Right kidney (tissue), 1 donor: Measurements from ENCODE around the gene TRIO.

Source experiments
- DNase-seq: peaks from one replicate; pipeline ENCODE4 v3.0.0-alpha.2; 2016

The TRIO gene

DNA sequence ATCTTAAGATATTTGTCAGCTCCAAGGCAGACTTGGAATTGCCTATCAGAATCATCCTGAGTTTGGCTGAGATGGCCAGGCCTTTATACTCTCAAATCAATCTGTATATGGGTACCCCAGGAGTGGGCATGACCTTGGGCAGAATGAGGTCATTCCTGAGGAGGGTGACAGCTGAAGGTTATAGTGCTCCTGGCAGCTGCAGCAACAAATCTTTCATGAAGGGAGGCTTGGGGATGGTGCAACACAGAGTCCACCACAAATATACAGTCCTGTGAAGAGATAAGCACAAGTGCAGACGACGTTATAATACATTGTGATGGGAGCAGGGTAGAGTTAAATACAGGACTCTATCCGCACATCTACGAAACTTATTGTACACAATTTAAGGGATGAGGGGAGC is 21.1 kb upstream of the TRIO start:
- DNase-seq = no peak

DNA sequence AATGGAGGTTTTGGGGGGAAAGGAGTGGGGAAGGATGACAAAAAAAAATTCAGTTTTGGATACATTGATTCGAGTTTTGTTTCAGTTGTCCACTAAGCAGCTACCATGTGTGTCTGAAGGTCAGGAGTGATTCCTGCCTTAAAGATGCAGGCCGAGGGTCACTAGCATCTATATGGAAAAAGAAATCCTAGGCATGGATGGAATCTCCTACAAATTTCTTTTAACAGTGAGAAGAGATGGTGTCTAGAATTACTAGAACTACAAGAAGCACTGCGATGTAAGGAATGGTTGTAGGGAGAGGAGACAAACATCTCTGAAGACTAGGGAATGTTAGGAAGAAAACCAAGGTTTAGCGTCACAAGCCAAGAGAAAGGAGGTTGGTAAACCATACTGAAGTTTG is 19.6 kb upstream of the TRIO start:
- no peak for DNase-seq

DNA sequence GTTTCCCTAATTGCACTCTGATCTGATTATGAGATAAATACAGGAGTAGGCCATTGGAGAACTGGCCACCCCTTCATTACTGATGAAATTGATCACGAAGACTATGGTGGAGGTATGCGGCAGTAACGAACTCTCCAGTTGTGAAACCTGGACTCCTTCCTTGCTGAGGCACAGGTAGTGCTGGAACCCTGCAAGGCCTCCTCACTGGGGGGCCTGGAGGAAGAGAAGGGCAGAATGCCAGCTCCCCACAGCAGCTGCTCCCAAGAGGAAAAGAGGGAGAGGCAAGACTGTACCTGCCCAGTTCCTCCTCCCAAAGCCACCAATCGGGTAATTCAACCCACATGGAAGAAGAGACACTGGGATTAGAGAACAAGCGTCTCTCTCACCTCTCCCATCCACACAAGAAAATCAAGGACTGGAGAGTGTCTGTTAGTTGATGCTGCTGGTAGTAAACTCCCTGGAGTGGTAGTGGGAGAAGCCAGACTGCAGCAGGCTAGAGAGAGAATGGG is 19.1 kb upstream of the TRIO start:
- DNase-seq = no peak

DNA sequence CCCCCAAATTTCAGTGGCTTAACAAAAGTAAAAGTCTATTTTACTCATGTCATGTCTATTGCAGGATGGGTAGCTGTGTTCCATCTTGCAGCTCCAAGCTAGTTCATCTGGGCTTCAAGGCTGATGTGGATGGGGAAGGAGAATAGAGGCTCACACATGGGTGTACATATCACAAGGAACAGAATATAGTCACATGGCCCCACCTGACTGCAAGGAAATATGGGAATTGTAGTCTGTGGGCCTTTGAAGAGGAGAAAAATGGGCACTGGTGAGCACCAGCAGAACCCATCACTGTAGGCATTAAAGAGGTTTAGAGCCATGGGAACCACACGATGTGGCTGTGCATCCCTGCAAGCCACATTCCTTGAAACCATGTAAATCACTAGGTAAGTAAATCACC is 17.9 kb upstream of the TRIO start:
- DNase-seq = no peak

DNA sequence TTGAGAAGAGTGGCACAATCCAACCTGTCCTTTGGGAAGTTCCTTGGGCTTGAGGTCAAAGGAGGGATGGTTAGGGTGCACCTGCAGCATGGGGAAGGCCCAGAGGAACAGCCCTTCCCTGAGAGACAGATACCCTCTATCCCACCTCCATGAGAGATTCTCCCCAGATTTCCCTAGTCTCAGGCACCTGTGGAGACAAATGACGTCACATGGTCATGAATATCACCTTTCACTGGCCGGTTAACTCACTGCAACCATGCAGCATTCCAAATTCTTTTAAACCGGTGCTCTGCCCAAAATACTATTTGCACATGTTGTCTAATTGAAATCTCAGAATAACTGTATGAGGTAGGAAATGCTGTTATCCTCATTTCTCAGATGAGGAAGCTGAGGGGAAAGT is 15.6 kb upstream of the TRIO start:
- DNase-seq = no peak

DNA sequence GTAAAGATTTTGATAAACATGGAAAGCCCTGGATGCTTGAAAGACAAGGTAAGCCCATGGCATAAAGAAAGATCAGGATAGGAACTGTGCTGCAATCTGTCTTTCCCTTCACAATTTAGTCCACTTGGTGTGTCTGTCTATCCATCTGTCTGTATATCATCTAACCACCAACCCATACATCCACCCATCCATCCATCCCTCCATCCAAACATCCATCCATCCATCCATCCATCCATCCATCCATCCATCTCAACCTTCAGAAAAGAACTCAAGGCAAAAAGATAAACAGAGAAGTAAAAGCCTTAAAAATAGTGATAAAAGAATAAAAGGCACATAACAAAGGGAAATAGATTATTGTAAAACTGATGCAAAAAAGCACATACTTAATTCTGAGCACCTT is 15.1 kb upstream of the TRIO start:
- DNase-seq = no peak

DNA sequence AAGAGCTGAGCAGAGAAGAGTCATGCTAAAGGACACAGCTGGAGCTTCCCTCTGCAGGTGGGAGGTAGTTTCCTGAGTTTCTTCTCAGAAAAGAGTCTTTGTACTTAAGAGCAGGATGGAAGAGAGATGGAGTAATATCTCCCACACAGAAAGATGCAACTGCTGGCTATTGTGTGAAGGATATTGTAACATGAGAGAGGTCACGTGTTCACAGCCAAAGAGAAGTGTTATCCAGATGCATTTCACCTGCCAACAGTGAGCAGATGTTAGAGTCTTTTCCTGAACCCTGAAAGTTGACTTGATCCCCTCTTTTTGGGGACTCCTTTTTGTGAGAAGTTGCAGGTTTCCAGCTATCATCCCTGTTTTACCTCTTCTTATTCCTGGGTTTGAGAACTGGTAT is 14.0 kb upstream of the TRIO start:
- no peak for DNase-seq

DNA sequence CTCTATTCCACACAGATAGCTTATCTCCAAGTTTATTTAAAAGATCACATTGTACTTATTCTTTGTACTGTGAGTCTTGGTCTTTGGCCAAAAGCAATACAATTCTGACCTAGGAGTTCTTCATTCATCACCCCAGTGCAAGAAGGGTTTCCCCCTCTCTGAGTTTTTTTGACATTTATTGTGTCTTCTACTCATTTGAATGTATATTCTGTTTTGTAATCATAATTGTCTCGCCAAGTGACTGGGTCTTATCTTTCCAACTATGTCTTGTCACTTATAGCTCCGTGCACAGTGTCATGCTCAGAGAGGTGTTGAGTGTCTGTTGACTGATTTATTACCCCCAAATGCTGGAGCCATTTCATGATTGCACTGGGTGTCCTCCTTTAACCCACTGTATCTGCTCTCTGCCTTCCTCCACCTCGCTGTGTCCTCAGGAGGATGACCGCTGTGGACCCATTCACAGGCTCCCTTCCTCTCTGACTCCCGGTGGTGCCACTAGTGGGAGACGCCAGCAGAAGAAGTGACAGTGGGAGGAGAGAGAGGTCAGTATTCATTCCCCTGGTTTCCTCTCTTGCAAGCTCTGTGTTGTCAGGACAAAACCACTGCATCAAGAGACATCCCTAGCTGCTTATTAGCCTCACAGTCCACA is 11.2 kb upstream of the TRIO start:
- no peak for DNase-seq

DNA sequence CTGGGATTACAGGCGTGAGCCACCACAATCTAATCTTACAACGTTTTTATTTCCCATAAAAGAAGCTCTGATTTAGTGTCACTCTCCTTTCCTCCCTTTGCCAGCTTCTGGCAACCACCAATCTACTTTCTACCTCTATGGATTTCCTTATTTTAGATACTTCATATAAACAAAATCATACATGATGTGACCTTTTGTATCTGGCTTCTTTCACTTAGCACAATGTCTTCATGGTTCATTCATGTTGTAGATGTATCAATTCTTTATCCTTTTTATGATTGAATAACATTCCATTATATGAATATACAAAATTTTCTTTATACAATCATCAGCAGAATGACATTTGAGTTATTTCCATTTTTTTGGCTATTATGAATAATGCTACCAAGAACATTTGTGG is 9.7 kb upstream of the TRIO start:
- DNase-seq = no peak

DNA sequence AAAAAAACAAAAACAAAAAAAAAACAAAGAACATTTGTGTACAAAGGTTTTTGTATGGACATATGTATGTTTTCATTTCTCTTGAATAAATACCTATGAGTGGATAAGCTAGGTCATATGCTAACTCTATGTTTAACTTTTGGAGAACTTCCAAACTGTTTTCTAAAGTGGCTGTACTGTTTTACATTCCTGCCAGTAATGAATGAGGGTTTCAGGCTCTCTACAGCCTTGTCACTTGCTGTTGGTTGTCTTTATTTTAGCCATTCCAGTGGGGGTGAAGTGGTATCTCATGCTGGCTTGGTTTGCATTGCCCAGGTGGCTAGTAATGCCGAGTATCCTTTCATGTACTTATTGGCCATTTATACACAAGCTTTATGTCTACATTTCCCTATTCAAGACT is 9.1 kb upstream of the TRIO start:
- no peak for DNase-seq

DNA sequence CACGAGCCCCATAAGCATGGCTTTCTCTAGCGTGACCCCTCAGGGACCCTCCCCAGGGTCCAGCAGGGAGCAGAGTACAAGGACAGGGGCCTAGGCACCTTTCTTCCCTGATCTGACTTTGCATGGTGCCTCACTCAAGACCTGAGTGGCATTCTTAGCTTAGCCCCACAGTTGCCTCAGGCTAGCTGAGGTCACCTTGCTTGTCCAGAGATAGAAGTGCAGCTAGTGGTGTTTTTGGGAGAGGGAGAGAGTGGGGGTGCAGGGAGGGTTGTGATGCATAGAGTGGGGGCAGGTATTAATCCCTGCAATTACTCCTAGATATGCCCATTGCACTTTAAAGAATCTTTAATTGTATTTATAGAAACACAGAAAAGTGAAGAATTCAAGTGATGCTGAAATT is 8.4 kb upstream of the TRIO start:
- DNase-seq = no peak

DNA sequence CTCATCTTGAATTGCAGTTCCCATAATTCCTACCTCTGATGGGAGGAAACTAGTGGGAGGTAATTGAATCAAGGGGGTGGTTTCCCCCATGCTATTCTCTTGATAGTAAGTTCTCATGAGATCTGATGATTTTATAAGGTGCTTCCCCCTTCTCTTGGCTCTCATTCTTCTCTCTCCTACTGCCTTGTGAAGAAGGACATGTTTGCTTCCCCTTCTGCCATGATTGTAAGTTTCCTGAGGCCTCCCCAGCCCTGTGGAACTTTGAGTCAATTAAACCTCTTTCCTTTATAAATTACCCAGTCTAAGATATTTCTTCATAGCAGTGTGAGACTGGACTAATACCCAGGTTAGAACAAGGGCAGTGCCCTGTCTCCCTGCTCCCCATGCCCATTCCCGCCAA is 7.5 kb upstream of the TRIO start:
- DNase-seq = no peak

DNA sequence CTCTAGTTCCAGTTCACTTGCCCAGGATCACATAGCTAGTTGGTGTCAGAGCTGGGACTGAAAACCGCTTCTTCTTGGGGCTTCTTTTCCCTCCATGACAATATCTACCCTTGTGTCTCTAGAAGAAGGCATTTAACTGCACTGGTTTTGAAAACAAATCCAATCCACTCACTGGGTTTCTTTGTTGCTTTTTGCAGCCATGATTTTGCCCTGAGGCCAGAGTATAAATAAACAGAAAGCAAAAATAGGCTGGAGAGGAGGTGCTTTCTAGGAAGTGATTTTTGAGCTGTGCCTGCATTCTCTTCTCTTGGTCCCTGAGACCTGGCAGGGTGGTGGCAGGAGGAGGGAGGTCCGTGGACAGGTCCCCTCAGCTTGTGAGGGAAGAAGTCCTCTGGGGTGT is 6.9 kb upstream of the TRIO start:
- DNase-seq = no peak

DNA sequence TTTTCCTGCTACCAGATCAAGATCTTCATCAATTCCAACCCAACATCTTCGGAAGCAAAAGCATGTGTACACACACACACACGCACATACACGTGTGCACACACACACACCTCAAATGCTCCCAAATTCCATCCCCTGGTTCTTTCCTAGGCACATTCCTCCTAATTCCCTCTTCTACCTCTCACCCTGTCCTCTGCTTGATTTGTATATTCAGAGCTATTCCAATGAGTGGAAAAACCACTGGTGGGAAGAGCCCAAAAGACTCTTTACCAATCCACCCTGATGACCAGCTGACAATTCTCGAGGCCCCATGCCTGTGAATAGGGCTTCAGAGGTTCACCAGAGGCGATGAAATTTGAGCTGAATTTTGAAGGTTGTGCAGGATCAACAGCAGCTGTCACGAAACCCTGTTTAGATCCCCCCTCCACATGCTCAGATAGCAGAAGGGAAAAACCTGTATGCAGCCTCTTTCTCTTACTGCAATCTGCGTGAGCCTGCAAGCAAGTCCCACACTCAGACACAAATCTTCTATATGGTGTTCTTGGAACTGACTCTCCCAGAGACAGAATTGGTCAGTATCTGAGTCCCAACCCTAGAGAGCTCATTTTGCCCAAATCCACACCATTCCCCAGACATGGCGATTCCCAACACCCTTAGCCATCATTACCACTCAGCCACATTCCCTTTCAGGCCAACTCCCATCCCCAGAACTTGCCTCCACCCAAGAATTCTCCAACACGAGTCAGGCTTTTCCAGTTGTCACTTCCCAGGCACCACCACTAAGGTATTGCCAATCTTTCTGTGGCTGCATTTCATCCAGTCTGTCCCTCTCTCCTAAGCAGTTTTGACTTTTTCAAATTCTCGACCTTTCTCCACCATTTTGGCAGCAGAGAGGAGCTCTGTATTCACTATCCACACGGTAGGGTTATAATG is 4.3 kb upstream of the TRIO start:
- DNase-seq = no peak

DNA sequence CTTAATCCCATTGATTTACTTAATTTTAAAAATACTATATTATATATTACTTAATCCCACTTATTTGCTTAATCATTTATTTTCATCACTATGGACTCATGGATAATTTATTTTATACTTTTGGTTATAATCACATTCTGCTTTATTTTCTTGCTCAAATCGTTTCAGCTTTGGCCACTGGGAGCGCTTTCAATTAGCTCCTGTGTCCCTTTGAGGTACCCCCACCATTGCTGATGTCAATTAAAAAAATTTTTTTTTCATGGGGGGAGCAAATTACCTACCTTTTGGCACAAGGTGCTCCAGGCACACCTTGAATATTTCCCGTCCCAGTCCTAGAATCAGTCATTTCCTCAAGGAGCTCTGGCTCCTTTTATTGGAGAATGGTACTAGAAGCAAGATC is 1.4 kb upstream of the TRIO start:
- no peak for DNase-seq

DNA sequence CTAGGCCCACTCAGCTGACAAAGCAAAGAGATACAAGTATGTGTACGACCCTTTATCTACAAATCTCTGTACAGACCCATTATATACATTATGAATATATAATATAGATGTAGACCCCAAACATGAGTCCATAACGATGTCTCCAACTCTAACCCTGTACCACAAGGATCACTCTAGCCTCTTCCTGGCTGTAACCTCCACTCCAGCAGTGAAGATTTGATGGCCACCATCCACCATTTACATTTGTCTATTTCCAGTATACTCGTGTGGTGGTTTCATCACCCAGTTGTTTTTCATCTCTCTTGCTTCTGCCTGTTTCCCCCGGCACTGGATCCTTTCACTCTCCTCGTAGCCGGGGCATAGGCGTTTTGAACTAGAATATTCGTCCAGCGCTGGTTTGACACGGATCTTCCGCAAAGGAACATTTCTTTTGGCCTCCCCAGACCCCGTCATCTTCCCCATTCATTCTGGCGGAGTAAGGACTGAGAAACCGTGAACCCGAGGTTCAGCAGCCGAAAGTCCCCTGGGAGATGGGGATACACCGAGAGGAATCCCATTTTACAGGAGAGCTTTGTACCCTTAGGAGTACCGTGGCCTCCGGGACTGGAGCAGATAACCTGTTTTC is 828 bp upstream of the TRIO start:
- no peak for DNase-seq

DNA sequence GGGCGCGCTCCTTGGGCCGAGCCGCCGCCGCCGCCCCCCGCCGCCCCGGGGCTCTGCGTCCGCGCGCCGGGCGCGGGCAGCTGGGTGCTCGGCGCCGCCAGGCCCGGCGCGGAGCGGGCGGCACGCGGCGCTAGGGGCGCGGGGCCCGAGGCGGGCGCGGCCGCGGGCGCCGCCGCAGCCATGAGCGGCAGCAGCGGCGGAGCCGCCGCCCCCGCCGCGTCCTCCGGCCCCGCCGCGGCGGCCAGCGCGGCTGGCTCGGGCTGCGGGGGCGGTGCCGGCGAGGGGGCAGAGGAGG is 351 bp downstream of the TRIO start:
- DNase-seq = no peak

DNA sequence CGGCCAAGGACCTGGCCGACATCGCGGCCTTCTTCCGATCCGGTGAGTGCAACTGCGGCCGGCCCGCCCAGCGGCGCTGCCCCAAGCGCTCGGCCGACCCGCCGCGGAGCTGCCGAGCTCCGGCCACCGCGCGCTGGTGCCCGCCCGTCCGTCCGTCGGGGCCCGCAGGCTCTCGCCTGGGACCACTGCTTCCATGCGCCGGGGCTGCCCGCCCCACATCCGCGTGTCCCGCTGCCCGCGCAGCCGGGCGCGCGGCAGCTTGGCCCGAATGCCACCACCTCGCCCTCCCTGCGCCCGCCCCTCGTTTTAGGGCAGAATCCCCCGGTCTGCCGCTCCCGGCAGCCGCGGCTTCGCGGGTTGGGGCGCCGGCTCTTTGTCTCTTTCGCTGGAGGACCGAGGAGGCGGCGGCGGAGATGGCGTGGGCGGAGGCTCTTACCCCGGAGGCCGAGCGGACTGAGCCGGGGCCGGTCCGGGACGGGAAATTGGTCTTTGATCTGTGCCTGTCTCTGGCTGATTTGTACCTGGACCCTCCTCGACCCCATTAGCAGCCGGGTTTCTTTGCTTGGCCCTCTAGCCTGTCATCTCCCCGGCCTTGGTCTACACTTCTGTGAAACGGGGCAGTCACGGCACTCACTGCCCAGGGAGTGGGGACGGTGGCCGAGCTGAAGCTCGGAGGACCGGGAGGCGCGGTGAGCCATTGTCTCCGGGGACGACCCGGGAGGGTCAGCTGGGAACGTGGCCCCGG is 871 bp downstream of the TRIO start:
- peak; percentile 85 for DNase-seq

DNA sequence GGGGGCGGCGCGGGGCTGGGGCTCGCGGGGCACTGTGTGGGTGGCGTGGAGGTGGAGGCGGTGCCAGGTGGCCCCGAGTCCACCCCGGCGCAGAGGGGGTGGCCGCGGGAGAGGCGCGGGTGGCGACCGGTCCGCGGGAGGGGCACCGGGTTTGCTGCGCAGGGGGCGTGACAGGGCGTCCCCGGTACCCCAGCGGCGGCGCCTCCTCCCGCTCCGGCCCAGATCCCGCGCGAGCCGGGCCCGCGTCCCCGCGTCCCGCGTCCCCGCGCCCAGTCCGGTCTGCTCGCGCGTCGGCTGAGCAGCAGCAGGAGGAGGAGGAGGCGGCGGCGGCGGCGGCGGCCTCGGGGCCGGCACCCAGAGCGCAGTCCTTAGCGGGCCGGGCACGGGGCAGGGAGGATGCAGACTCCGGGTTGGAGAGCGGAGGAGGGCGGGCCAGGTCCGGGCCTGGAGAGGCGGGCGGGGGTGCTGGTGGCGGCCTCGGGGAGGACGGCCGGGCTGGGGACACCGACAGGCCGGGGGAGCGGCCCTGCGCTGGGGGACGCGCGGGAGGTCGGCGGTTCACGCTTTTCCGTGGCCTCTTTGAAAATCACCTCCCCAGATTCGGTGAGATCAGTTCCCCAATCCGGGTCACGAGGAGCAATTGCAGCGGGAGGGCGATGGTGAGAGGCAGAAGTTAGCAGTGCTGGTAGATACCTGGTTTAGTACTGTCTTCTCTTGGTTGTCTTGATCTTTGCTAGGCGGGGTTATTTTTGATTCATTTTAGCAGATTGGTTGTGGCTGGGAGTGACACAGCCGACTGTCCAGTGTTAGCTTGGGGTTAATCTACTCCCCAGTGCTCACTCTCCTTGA is 1.7 kb downstream of the TRIO start:
- DNase-seq = peak; percentile 67

DNA sequence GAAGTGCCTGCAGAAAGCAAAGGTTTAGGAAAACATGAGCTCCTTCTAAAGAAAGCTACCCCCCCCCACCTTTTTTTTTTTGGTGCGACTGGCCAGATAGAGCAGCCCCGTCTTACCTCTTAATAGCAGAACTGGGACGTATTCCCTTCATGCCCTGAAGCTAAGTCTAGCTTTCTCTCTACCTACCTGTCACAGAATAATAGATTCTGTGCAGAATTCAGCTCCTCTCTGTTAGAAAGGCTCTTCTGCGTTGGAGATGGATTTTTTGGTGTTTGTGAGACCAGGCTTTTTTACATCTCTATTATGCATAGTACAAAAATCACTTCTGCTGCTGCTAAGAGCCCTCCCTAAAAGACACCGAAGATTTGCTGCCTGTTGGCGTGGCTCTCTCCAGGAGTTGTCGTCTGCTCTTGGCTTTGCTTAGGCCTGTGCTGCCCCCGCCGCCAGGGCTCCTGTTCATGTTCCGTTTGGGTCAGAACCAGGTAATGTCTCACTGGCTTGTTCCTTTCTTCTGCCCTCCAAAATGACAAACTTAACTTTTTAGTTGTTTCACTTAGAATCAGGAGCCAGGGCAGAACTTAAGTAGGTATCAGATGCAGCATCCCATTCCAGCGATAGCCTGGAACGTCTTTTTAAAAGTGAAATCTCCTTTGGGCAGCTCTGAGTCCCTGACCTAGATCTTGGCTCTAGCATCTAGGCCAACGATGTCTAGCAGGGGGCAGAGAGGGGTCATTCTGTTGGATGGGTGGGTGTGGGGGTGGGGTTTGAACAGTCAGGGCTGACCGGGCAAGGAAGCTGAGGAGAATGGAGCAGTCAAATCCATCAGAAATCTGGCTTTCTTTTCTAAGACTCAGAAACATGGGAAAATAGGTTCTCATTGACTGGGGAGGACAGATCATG is 2.5 kb downstream of the TRIO start:
- no peak for DNase-seq

DNA sequence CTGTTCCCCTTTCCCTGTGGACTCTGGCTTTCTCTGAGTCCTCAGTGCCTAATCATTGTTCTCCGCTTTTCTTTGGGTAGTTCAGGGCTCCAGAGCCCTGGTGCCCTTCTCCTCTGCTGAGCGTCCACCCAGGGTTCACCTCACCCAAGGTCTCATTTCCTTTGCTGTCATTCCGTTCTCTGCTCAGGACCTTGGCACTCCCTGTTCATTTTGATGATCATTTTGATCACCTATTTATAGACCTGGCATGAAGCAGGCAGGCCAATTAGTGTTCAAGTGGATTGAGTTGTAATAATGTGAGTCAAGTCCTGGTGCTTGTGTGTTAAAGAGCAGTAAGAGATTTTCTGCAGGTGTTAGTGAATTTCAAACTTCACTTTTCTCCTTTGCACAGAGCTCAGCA is 3.6 kb downstream of the TRIO start:
- no peak for DNase-seq
